ENCODE results near the gene TRIM46. TPM values are rescaled to one million over a fixed set of nuclear protein-coding genes. Genes with fewer than 3 reads are reported as not detected.
A peak's percentile ranks its signal among the peaks of the same experiment; 100 is the strongest.

The TRIM46 gene
- total RNA-seq, 1 experiment from 2014 or later = 0.21 TPM

DNA sequence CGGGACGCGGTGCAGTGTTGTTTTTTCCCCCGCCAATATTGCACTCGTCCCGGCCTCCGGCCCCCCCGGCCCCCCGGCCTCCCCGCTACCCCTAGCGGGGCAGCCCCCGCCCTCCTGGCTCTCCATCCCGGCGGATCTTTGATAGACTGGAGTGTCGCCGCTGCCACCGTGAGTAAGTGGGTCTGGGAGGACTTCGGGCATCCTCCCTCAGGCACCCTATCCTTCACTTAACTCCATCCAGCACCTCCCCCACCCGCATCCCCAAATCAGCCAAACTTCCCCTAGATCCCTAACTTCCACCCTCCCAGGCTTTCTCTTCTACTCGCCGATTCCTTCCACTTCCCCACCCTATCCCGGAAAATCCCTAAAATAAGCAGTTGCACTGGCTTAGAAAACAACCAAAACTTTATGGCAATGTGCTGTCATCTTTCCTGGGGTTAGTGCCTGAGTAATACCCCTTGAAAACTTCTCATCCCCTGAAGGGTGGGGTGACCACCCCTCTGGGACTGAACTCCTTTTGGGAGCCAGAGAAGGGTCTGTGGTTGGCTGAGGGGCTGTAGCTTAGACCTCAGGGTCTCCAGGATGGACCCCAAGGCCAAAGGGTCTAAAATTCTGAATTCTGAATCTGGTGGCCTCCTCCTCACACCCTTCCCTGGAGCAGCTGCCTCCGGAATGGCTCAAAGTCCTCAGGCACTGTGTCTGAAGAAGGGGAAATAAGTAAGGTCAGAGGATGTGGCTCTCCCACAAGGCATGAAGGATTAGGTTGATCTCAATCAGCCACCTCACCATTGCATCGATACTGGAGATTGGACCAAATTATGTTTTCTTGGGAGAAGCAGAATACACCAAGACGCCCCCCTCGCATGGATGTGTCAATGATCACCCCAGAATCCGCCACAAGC, 21.8 kb downstream of the TRIM46 start:
- no peak for DNase-seq (ENCODE audit: unreplicated experiment)
- peak overlapping the region; percentile 94 for H3K4me3 Mint-ChIP-seq (ENCODE audit: unreplicated experiment)
- H3K9me3 Mint-ChIP-seq (ENCODE audit: unreplicated experiment) = no peaks in the 10 kb centered on the region
- TF ChIP-seq, protein P1, sequence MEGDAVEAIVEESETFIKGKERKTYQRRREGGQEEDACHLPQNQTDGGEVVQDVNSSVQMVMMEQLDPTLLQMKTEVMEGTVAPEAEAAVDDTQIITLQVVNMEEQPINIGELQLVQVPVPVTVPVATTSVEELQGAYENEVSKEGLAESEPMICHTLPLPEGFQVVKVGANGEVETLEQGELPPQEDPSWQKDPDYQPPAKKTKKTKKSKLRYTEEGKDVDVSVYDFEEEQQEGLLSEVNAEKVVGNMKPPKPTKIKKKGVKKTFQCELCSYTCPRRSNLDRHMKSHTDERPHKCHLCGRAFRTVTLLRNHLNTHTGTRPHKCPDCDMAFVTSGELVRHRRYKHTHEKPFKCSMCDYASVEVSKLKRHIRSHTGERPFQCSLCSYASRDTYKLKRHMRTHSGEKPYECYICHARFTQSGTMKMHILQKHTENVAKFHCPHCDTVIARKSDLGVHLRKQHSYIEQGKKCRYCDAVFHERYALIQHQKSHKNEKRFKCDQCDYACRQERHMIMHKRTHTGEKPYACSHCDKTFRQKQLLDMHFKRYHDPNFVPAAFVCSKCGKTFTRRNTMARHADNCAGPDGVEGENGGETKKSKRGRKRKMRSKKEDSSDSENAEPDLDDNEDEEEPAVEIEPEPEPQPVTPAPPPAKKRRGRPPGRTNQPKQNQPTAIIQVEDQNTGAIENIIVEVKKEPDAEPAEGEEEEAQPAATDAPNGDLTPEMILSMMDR (IDR thresholded peaks at IDR 0.05; ENCODE audit: unreplicated experiment) = no peak
- POLR2A ChIA-PET = interaction anchor here (0.9 to 6.7 kb wide), 13 partner anchors 11 to 222 kb away, joined by 3 to 215 read pairs (median 22); partner anchors contain the start of genes CKS1B, EFNA1, ENTREP3 and KRTCAP2
- CTCF ChIA-PET = interaction anchor here (0.7 to 7.6 kb wide), 13 partner anchors 10 to 110 kb away, joined by 3 to 111 read pairs (median 5); partner anchors contain the start of genes KRTCAP2, MTX1, THBS3 and TRIM46
- peaks cover 32% of the 10 kb centered on the region for H3K4me1 Mint-ChIP-seq (ENCODE audit: insufficient read depth, unreplicated experiment)
- TSS peak; percentile 63 for BruUV-seq (replicated peaks)
- H3K27me3 Mint-ChIP-seq (ENCODE audit: insufficient read depth, unreplicated experiment) = no peaks in the 10 kb centered on the region
- peaks cover 55% of the 10 kb centered on the region for H3K36me3 Mint-ChIP-seq (ENCODE audit: insufficient read depth, unreplicated experiment)
- intact Hi-C loops (cut with micrococcal nuclease) = no loop called here
- H3K27ac Mint-ChIP-seq (ENCODE audit: low read depth, unreplicated experiment) = peak overlapping the region; percentile 100

DNA sequence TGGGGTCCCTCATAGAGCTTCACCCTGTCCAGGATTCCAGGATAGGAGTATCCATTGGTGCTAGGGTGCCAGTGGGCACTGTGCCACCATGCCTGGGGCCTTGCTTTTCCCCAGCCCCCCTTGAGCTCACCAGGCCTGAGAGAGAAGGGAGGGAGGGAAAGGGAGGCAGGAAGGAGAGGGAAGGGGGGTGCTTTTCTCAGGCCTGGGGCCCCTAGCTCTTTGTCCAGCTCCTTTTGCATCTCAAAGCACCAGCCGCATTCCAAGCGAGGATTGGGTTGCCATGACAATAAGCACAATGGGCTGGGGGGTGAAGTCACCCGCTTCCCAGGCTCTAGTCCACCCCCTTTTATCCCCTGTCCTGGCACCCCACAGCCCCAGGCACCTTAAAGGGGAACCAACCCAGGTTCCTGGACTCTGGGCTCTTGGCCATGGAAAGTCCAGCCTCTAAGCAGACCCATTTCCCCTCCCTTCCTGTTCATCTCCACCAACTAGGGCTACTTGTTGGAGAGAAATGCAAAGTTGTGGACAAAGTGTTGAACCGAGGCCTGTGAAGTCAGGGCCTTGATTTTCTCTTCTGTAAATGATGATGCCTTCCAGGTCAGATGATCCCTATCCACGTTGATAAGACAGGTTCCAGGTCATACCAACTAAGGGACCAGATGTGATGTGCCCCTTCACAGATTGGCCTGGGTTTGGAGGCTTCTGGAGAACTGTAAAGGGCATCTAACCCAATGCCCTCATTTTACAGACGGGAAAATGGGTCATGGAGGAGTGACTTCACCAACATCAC, 22.6 kb downstream of the TRIM46 start:
- H3K36me3 Mint-ChIP-seq (ENCODE audit: insufficient read depth, unreplicated experiment) = peaks cover 58% of the 10 kb centered on the region
- intact Hi-C loops (cut with micrococcal nuclease) = no loop called here
- peaks cover 32% of the 10 kb centered on the region for H3K4me1 Mint-ChIP-seq (ENCODE audit: insufficient read depth, unreplicated experiment)
- DNase-seq (ENCODE audit: unreplicated experiment) = no peak
- no peaks in the 10 kb centered on the region for H3K27me3 Mint-ChIP-seq (ENCODE audit: insufficient read depth, unreplicated experiment)
- no TSS peak for BruUV-seq (replicated peaks)
- peak overlapping the region; percentile 27 for H3K27ac Mint-ChIP-seq (ENCODE audit: low read depth, unreplicated experiment)
- no peaks in the 10 kb centered on the region for H3K9me3 Mint-ChIP-seq (ENCODE audit: unreplicated experiment)
- POLR2A ChIA-PET = interaction anchor here (0.9 to 6.7 kb wide), 6 partner anchors 10 to 66 kb away, joined by 3 to 215 read pairs (median 18); partner anchors contain the start of genes KRTCAP2, MTX1, SCAMP3 and THBS3
- CTCF ChIA-PET = interaction anchor here (0.5 to 7.6 kb wide), 9 partner anchors 10 to 209 kb away, joined by 3 to 111 read pairs (median 3); partner anchors contain the start of genes KRTCAP2, MTX1 and THBS3
- TF ChIP-seq, protein P1 (IDR thresholded peaks at IDR 0.05; ENCODE audit: unreplicated experiment) = no peak
- H3K4me3 Mint-ChIP-seq (ENCODE audit: unreplicated experiment) = peak overlapping the region; percentile 94

DNA sequence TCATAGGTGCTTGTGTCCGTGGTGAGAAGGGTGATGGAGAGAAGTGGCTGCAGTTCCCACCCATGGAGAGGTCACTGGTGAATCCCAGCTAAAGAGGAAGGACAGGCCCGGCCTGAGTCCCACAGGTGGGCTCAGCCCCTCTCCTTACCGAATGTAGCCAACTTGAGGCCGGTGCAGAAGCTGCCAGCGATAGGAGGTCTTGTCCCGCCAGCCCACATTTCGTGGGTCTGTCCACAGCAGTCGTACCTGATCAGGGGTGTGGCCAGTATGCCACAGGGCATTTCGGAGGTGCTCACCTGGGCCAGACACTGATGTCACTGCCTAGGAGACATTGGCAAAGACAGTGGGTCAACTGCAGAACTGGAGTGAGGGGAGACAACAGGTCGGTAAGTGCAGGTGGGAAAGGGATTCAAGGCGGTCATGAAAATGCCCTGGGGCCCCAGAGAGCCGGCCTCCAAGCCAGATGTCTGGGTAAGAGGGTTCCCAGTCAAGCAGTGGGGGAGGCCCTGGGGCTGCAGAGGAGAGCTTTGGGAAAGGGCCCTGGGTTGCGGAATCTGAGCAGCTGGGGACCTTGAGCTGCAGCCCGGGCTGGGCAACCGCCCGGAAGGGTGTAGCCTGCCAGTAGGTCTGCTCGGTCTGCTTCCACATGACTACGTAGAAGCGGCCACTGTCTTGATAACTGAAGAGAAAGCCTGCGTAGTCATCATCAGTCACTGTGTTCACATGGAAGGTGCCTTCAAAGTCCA, 23.4 kb downstream of the TRIM46 start:
- H3K27ac Mint-ChIP-seq (ENCODE audit: low read depth, unreplicated experiment) = peak overlapping the region; percentile 27
- ChIA-PET CTCF (interaction anchor here (0.7 to 7.6 kb wide), 5 partner anchors 9 to 127 kb away, joined by 3 to 111 read pairs (median 6); partner anchors contain the start of genes KRTCAP2, MTX1 and THBS3), POLR2A (interaction anchor here (1.0 to 6.7 kb wide), 4 partner anchors 9 to 44 kb away, joined by 3 to 215 read pairs (median 82); partner anchors contain the start of genes KRTCAP2, MTX1, THBS3 and TRIM46)
- H3K27me3 Mint-ChIP-seq (ENCODE audit: insufficient read depth, unreplicated experiment) = no peaks in the 10 kb centered on the region
- H3K4me3 Mint-ChIP-seq (ENCODE audit: unreplicated experiment) = peak overlapping the region; percentile 9
- peaks cover 59% of the 10 kb centered on the region for H3K36me3 Mint-ChIP-seq (ENCODE audit: insufficient read depth, unreplicated experiment)
- no peaks in the 10 kb centered on the region for H3K9me3 Mint-ChIP-seq (ENCODE audit: unreplicated experiment)
- H3K4me1 Mint-ChIP-seq (ENCODE audit: insufficient read depth, unreplicated experiment) = peaks cover 29% of the 10 kb centered on the region
- BruUV-seq (replicated peaks) = no TSS peak
- intact Hi-C loops (cut with micrococcal nuclease) = no loop called here
- DNase-seq (ENCODE audit: unreplicated experiment) = no peak
- TF ChIP-seq, protein P1 (IDR thresholded peaks at IDR 0.05; ENCODE audit: unreplicated experiment) = no peak
